HuH-7 (cell line): Measurements from ENCODE around the gene ST6GAL2.

Source experiments
- DNase-seq: peaks from one replicate; pipeline ENCODE4 v3.0.0; 2011; ENCODE audit warnings: low spot score

Gene ST6GAL2

GRCh38 chr2:106828119-106828518 lies 57.8 kb downstream of the ST6GAL2 start:
- DNase-seq = no peak

GRCh38 chr2:106827158-106827557 lies 58.8 kb downstream of the ST6GAL2 start:
- DNase-seq = no peak

GRCh38 chr2:106825161-106825560 lies 60.8 kb downstream of the ST6GAL2 start:
- DNase-seq = no peak

- DNase-seq = no peak
Measured at GRCh38 chr2:106816974-106817373, 69.0 kb downstream of the ST6GAL2 start.

GRCh38 chr2:106812841-106813240 lies 73.1 kb downstream of the ST6GAL2 start:
- no peak for DNase-seq

- no peak for DNase-seq
Measured at GRCh38 chr2:106812383-106812782, 73.6 kb downstream of the ST6GAL2 start.

GRCh38 chr2:106805716-106806115 lies 80.3 kb downstream of the ST6GAL2 start:
- DNase-seq = no peak

GRCh38 chr2:106804161-106804560 lies 81.8 kb downstream of the ST6GAL2 start:
- DNase-seq = no peak

GRCh38 chr2:106800976-106801655 lies 84.9 kb downstream of the ST6GAL2 start:
- DNase-seq = no peak

GRCh38 chr2:106800180-106800579 lies 85.8 kb downstream of the ST6GAL2 start:
- DNase-seq = no peak

GRCh38 chr2:106798826-106799552 lies 87.0 kb downstream of the ST6GAL2 start:
- no peak for DNase-seq

- no peak for DNase-seq
Measured at GRCh38 chr2:106797494-106797893, 88.5 kb downstream of the ST6GAL2 start.

- no peak for DNase-seq
Measured at GRCh38 chr2:106792671-106793070, 93.3 kb downstream of the ST6GAL2 start.

GRCh38 chr2:106789185-106789584 lies 96.8 kb downstream of the ST6GAL2 start:
- no peak for DNase-seq

GRCh38 chr2:106782681-106783080 lies 103.3 kb downstream of the ST6GAL2 start:
- DNase-seq = no peak

- no peak for DNase-seq
Measured at GRCh38 chr2:106781196-106781595, 104.8 kb downstream of the ST6GAL2 start.

- DNase-seq = no peak
Measured at GRCh38 chr2:106771811-106772210, 114.2 kb downstream of the ST6GAL2 start.

GRCh38 chr2:106770986-106771385 lies 115.0 kb downstream of the ST6GAL2 start:
- DNase-seq = no peak

GRCh38 chr2:106764614-106765013 lies 121.4 kb downstream of the ST6GAL2 start:
- DNase-seq = no peak

GRCh38 chr2:106759966-106760365 lies 126.0 kb downstream of the ST6GAL2 start:
- DNase-seq = no peak

GRCh38 chr2:106758901-106759497 lies 127.0 kb downstream of the ST6GAL2 start:
- DNase-seq = no peak
